HG03469 (cell line): ENCODE data around the gene FBXO47.

Experiments used
- ATAC-seq: cut with Tn5 transposase; IDR thresholded peaks from one replicate; pipeline ENCODE4 v1.9.1; 2021; ENCODE audit warnings: mild to moderate bottlenecking, moderate library complexity, moderate number of reproducible peaks; ENCODE audit not compliant: unreplicated experiment

The FBXO47 gene

GRCh38 chr17:38906460-38907228 lies 60.6 kb downstream of the FBXO47 start:
- ATAC-seq: no peak

GRCh38 chr17:38905375-38905774 lies 61.8 kb downstream of the FBXO47 start:
- no peak for ATAC-seq

- no peak for ATAC-seq
Observed at GRCh38 chr17:38904892-38905291, 62.3 kb downstream of the FBXO47 start.

- ATAC-seq: no peak
Observed at GRCh38 chr17:38903404-38903803, 63.8 kb downstream of the FBXO47 start.

- no peak for ATAC-seq
Observed at GRCh38 chr17:38900978-38901656, 66.1 kb downstream of the FBXO47 start.

- ATAC-seq: no peak
Observed at GRCh38 chr17:38899421-38899820, 67.8 kb downstream of the FBXO47 start.

- ATAC-seq: no peak
Observed at GRCh38 chr17:38898812-38899348, 68.3 kb downstream of the FBXO47 start.

GRCh38 chr17:38898291-38898679 lies 68.9 kb downstream of the FBXO47 start:
- ATAC-seq: no peak

GRCh38 chr17:38897671-38898290 lies 69.4 kb downstream of the FBXO47 start:
- ATAC-seq: no peak

- ATAC-seq: no peak
Observed at GRCh38 chr17:38897176-38897575, 70.0 kb downstream of the FBXO47 start.

- ATAC-seq: no peak
Observed at GRCh38 chr17:38896346-38896954, 70.8 kb downstream of the FBXO47 start.

- no peak for ATAC-seq
Observed at GRCh38 chr17:38894276-38894675, 72.9 kb downstream of the FBXO47 start.

- ATAC-seq: no peak
Observed at GRCh38 chr17:38893607-38894006, 73.6 kb downstream of the FBXO47 start.

GRCh38 chr17:38893113-38893512 lies 74.1 kb downstream of the FBXO47 start:
- ATAC-seq: no peak

GRCh38 chr17:38892620-38893019 lies 74.6 kb downstream of the FBXO47 start:
- ATAC-seq: no peak

- ATAC-seq: no peak
Observed at GRCh38 chr17:38892083-38892482, 75.1 kb downstream of the FBXO47 start.

GRCh38 chr17:38891441-38891840 lies 75.8 kb downstream of the FBXO47 start:
- ATAC-seq: no peak

- ATAC-seq: no peak
Observed at GRCh38 chr17:38890410-38890746, 76.8 kb downstream of the FBXO47 start.

GRCh38 chr17:38889745-38890409 lies 77.3 kb downstream of the FBXO47 start:
- ATAC-seq: no peak

GRCh38 chr17:38888842-38889241 lies 78.4 kb downstream of the FBXO47 start:
- ATAC-seq: no peak

GRCh38 chr17:38886643-38887010 lies 80.6 kb downstream of the FBXO47 start:
- ATAC-seq: no peak
